NCI-H1930 (cell line): Measurements from ENCODE around the gene PLAC1.

Experiments
- DNase-seq, 2 experiments: peaks; one replicate each; lab custom pipeline; 2025; lab: John Stamatoyannopoulos, UW

Gene PLAC1

DNA sequence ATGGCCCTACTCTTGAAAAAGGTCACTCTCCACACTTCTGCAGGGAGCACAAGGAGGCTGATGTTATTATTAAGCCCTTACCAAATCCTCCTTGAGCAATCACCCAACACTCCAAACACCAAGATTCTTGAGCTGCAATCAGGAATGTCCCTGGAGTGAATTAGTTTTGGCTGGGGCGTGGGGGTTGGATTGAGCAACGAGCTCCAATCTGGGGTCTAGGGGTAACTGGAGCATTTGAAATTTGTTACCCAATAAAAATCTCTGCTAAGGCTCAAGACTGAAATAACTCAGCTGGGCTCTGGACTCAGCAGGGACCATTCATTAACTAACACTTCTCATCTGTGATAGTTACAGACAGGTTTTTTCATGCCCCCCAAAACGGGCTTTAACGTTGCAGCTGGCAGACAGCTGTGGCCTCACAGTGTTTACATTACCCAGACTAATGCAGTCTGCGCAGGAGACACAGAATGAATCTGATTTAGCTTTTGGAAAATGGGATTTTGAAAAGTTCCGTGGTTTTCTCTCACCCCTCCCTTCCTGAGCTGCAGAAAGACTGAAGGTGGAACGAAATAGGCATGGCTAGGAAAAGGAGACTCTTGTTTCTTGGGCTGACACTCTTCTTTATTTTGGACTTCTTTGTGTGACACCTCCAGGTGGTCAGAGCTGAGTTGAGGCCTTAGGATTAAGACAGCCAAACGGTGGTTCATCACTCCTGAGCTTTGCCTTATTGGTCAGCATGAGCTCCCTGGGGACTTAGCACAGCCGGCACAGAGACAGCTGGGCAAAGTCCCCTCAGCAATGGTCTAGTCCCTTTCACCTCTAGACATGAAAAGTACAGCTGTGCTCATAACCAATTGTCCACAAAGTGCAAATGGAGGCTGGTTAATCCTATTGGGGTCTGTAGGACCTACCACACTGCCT lies 26.6 kb downstream of the PLAC1 start:
- DNase-seq = no peak

DNA sequence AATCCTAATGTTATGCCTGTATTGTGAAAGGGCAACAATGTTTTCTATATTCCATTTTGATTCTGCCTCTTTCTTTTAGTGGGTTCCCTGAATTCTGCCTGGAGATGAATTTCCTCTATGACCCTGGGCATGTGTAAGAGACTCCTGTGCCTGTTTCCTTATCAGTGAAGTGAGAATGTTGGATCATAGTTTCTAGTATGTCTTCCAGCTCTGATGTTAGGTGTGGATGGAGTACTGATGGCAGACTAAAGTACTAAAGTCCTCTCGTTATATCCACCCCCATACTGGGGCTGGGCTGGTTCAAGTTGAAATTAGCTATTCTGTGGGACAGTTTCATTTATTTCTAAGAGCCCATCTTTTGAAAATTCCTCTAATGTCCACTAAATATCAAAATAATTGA lies 29.6 kb downstream of the PLAC1 start:
- DNase-seq = no peak

DNA sequence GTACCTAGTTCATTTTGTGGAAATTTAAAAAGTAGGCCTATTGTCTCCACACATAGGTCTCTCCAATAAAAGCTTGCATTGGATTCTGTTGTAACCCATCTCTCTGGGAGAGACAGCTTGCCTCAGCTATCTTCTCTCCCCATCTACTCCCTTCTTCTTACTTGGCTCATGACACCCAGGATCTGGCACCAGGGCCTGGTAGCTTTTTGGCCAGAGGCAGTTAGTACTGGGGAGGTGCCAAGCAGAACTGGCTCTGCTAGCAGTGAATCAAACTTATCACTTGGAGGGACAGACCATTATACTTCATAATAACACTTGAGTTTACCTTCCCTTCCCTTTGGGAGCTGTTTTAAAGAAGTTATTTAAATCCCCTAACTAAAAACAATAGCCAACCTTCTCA lies 31.8 kb downstream of the PLAC1 start:
- no peak for DNase-seq

DNA sequence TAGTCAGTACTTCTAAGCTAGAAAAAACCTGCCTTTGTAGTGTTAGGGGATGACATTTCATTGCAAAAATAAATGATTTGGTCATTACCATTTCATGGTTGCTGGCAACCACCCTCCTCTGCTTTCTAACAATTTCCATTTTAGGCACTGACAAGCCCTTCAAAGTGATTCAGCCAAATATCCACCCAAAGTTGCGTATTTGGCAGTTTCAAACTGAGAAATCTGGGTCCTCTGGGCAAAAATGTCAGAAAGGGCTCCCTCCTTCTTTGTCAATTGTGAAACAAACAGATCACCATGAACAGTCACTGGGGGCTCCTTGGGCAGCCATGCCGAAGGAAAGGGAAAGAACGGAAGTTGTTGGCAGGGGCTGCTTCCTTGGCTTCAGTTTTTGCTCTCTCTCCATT lies 33.0 kb downstream of the PLAC1 start:
- DNase-seq = no peak

DNA sequence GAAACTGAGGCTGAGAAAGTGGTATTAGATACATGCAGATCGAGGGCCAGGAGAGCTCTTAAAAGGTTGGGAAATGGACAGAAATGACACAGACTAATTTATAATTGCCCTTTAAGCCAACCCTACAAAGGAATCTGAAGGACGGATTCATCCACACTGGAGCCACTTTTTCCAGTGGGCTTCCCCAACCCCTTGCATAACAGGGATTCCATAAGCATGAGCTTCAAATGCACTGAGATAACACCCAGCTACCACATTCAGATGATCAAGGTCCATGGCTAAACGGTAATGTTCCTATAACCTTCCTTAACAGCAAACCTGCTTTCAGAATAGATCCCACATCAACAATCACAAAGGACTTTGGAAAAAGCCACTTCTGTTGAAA lies 34.2 kb downstream of the PLAC1 start:
- DNase-seq = no peak

DNA sequence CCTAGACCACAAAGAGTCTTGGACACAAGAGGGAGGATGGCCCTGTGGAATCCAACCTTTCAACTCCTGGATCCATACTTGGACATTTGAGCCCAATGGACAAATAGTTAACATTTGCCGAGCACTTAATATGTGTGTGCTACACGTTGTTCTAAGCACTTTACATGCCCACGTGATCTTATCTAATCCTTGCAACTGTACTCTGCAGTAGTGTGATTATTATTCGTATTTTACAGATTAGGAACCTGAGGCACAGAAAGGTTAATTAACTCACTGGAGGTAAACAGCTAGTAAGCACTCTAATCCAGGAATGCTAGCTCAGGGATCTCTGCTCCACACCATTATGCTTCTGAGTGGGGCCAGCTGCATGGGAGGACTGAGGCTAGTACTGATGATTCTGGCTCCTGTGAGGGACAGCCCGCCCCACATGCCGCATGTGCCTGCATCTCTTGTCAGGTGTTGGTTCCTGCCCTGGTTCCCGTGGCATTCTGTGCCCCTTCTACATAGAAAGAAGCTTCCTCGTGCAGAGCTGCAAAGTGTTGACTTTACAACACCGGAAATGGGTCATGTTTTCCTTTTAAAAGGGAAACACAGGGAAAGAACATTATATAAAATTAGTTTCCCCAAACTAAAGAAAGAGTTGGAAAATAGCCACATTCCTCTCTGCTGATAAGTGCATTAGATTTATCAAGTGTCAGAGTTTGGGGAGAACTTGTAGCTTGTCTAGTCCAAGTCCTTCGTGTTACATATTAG lies 34.8 kb downstream of the PLAC1 start:
- DNase-seq = no peak

DNA sequence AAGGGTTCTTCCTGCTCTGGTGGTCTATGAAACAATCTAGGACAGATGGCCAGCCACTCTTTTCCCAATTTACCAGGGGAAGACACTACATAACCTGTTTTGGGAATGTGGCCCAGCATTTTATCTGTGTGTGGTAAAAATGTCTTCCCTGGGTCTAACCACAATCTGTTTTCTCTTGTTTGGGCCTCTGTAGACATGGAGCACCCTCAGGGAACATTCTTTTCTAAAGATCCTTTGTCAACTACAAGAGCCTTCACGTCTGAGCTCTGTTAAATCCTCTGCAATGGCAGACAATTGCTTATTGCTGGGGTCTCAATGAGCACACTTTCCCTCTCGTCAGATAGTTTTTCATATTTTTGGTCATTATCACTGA lies 35.5 kb downstream of the PLAC1 start:
- no peak for DNase-seq

DNA sequence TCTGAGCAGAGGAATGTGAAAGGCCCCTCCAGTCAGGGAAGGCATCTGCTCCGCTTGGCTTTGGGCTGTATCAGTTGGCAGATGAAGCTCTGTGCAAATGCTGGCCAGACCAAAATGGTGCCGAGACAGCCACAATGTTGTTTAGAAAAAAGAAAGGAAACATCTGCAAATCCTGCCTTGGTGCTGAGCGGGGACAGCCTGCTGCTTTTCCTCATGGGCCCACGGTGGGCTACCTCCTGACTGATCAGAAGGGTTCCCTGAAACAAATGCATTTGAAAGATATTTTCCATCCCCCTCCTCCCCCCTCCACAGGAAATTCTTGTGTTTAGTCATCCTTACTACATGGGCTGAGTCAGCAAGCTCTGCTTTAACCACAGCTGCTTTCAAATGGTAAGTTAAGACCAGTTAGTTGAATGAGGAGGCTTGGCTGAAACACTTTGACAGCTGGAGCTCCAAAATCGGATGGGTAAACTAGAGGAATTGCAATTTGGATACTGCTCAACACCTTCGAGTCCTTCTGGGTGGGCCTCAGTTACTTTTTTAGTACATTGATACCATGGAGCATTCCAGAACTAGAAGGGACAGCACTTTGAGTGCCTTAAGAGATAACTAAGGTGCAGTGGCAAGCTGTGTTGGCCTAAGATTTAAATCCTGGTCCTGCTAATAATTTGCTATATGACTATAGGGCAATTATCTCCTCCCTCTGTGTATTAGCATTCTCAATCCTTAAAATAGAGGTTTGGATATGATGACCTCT lies 36.0 kb downstream of the PLAC1 start:
- DNase-seq = no peak

DNA sequence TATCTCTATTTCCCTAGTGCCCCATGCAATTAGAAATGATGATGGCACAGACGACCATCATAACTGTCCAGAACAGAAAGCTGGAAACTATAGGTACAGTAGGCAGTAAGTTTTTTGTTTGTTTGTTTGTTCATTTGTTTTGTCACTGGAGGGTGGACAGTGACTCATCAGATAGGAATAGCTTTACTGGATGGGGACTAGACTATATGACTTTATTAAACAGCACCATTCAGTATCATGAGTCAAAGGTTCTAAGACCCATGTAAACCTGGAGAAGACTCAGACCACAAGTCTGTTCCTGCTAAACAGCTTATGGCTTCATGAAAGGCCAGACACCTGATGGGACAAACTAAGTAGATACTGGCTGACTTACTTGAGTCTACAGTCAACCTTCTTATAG lies 38.4 kb downstream of the PLAC1 start:
- no peak for DNase-seq

DNA sequence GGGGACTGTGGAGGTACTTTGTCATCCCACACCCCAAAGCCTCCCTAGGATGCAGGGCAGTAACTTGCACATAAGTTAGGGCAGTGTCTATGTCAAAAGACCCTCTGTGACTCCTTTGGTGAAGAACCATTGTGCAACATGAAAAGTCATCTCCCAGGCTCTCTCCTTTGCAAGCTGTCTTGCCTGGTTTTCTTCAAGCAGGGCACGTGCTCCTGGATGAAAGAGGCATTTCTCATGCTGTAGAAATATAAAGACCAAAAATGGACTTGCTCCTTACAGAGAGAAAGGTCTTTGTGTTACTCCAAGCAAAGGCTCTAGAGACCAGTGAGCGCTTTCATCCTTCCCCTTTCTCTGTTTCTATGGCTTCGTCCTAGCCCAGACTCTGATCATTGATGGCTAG lies 44.9 kb downstream of the PLAC1 start:
- no peak for DNase-seq

DNA sequence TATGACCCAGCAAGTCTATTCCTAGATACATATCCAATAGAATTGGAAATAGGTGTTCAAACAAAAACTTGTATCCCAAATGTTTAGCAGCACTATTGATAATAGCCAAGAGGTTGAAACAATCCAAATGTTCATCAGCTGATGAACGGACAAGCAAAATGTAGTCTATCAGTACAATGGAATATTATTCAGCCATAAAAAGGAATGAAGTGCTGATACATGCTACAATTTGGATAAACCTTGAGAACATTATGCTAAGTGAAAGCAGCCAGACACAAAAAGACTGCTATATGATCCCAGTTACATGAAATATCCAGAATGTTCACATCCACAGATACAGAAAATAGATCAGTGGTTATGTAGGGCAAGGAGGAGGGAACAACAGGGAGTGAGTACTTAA lies 50.1 kb downstream of the PLAC1 start:
- DNase-seq = no peak

DNA sequence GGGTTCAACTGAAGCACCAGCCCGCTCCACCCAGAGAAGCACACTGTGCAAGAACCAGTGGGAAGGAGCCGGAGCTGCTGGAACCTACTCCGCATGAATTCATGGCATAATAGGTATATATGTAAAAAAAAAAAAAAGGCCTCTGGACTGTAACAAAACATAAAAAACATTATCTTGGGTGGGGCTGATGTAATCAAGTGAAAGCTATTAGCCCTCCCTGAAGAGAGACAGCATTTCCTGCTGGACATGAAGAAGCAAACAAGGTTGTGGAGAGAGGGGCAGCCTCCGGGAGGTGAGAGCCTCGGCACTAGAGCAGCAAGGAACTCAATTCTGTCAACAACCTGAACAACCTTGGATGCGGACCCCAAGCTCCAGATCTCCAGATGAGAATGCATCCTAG lies 50.7 kb downstream of the PLAC1 start:
- no peak for DNase-seq

DNA sequence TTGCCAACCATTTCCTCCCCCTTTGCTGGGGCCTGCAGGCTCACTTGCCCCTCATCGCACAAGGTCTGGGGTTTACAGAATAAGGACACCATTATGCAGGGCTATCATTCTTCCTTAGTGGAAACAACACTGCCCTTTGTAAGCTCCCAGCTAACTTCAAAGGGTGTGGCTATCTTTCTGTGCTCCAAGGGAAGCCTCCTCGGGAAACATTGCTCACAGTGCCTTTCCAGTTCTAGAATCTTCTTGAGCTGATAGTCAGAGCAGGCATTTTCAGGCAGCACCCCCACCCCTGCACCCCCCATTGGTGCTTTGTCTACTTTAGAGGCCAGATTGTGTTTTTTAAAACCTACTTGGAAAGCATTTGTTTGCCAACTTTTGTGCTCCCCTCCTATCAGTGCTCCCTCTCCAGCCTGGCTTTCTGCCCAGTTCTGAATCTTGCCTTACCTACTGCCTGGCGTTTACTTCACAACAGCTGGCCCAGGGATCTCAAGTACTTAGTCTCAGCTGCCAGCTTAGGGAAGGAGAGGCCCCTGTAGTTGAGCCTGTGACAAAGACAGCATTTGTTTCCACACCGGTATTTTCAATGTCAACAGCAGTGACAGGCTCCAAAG lies 53.5 kb downstream of the PLAC1 start:
- DNase-seq = no peak

DNA sequence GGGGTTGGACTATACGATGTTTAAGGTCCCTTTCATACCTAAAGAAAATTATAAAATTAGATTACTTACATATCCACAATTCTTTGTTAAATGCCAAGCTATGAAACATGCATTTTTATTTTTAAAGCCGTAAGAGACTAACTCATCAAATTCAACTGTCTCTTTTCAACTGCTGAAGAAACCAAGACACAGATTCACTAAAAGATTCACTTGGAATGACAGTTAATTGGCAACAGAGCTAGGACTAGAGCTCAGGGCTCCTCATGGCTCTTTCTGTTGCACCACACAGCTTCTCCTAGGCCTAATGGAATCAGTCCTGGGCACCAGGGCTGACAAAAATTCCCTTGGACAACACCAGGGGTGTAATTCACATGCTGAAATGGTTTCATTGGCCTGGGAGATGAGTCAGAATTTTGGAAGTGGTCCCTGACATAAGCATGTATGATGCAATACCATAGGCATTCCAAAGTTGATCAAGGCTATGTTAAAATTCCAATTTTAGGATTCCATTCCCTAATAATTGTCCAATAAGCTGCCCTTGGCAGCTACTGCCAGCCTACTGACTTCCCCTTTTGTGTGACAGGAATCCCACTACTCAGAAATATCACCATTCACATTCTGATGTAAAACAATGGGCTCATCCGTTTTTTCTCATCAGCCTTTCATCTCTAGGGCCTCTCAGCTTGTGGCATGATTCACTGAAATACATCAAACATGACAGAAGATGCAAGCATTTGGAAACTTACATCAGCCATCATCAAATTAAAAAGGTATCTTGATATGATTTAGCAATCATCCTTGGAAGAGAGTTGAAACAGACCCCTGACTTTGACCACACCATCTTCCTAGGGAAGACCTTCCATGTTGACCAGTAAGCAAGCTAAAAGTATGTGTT lies 54.2 kb downstream of the PLAC1 start:
- DNase-seq = no peak

DNA sequence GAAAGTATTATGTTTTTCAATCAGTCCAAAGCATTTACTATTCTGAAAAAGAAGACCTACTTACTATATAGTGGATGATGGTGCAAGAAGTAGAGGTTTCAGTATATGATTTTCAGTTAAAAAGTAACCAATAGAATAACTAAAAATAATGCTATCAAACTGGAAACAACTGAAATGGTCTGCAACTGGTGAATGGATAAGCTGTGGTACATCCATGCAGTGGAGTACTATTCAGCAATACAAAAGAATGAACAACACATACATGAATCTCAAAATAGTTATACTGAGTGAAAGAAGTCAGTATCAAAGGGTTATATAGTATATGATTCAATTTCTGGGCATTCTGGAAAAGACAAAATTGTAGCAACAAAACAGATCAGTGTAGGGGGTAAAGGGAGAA lies 55.9 kb downstream of the PLAC1 start:
- DNase-seq = no peak

DNA sequence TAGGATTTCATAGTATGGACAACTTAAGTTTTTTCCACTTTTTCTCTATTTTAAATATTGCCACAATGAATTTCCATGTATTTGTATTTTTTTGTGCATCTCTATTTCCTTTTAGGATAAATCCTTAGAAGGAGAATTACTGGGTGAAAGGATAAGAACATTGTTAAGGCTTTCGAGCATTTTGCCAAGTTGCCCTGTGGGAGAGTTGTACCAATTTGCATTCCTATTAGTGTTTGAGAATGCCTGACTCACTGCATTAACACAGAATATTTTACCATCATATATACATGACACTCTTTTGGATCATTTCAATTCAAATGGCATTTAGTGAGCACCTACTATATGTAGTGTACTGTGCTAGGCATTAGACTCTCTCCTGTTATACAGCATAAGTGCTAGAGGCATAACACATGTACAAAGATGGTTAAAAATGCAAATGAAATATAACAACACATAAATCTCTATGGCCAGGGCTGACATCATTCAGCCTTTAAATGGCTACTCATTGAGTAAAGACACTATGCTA lies 57.0 kb downstream of the PLAC1 start:
- DNase-seq = no peak

DNA sequence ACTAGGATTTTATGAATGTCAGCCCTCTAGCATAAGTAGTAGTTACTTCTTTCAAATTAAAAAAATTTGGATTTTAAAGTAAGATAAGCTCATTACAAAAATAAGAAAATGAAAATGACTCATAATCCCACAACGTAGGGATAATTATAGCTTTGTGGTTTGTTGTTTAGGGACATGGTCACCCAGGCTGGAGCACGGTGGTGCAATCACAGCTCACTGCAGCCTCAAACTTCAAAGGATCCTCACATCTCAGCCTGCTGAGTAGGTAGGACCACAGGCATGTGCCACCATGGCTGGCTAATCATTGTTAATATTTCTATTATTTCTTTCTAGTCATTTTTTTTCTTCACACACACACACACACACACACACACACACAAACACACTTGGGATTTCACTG lies 57.6 kb downstream of the PLAC1 start:
- no peak for DNase-seq

DNA sequence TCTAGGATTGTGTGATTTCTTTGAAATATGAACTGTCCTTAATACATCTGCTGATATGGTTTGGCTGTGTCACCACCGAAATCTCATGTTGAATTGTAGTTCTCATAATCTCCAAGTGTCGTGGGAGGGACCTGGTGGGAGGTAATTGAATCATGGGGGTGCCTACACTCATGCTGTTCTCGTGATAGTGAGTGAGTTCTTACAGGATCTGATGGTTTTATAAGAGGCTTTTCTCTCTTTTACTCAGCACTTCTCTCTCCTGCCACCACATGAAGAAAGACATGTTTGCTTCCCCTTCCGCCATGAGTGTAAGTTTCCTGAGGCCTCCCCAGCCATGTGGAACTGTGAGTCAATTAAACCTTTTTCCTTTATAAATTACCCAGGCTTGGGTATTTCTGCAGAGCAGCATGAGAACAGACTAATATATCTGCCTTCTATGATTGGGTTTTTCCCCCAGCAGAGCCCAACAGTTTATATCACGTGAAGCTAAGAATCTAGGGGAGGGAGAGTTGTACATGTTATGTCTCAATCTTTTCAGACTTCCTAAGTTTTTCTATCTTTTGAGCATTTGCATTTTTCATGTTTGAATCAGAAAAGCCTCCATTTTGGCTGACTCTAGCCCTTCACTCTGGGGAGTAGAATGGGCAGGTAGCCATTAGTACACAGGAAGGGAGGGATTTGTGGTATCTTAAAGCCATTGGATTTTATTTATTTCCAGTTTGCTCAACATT lies 58.9 kb downstream of the PLAC1 start:
- no peak for DNase-seq

DNA sequence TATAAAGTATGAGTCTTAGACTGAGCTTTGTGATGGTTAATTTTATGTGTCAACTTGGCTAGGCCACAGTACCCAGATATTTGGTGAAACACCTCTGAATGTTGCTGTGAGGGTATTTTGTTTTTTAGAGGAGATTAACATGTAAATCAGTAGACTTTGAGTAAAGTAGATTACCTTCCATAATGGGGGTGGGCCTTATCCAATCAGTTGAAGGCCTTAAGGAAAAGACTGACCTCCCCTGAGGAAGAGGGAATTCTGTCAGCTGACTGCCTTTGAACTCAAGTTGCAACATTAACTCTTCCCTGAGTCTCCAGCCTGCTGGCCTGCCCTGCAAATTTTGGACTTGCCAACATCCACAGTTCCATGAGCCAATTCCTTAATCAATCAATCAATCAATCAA lies 66.0 kb downstream of the PLAC1 start:
- DNase-seq = no peak

DNA sequence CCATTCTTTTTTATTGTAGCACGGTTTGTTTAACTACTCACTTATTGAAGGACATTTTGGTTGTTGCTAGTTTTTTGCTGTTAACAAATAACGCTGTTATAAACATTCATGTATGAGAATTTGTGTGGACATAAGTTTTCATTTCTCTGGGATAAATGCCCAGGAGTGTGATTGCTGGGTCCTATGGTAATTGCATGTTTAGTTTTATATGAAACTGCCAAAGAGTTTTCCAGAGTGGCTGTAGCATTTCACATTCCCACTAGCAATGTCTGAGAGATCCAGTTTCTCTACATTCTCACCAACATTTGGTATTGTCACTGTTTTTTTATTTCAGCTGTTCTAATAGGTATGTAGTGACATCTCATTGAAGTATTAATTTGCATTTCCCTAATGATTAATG lies 66.8 kb downstream of the PLAC1 start:
- DNase-seq = no peak
